ENCODE data around the gene LENEP.
A peak's percentile ranks its signal among the peaks of the same experiment; 100 is the strongest.

Gene LENEP

GRCh38 chr1:154988058-154988954 lies 5.1 kb upstream of the LENEP start:
- no peak for TF ChIP-seq EZH2phosphoT487 (IDR thresholded peaks at IDR 0.05; ENCODE audit: low read length)
- TF ChIP-seq EZH2 (optimal IDR thresholded peaks at IDR 0.05; ENCODE audit: low read depth, low read length), result no peak
- peak; percentile 30 for TF ChIP-seq CTCF (IDR thresholded peaks at IDR 0.05; ENCODE audit: low read length)
- peak; percentile 15 for DNase-seq
- no peak overlapping the region for H3K4me3 ChIP-seq (ENCODE audit: low read length)
- peaks cover 69% of the 10 kb centered on the region for H3K79me2 ChIP-seq (ENCODE audit: low read length)
- no peak overlapping the region for H3K9ac ChIP-seq (ENCODE audit: low read length)
- no peaks in the 10 kb centered on the region for H3K9me2 ChIP-seq (replicated peaks; ENCODE audit: insufficient read depth, low read length)
- no peak overlapping the region for H2AFZ ChIP-seq (ENCODE audit: low read length)
- H3K4me2 ChIP-seq (ENCODE audit: low read depth, low read length), result no peak overlapping the region
- H3F3A ChIP-seq (ENCODE audit: insufficient read depth, low read length), result peaks cover 24% of the 10 kb centered on the region
- H3K27ac ChIP-seq (ENCODE audit: low read length), result no peak overlapping the region
- H3K36me3 ChIP-seq (replicated peaks; ENCODE audit: insufficient read depth, low read length), result peaks cover 16% of the 10 kb centered on the region
- H3K27me3 ChIP-seq (replicated peaks; ENCODE audit: insufficient read depth, low read length), result no peaks in the 10 kb centered on the region
- H3K4me1 ChIP-seq (ENCODE audit: low read length), result no peaks in the 10 kb centered on the region
- H3K9me3 ChIP-seq (replicated peaks; ENCODE audit: insufficient read depth, low read length), result no peaks in the 10 kb centered on the region
- no peaks in the 10 kb centered on the region for H4K20me1 ChIP-seq (ENCODE audit: insufficient read depth, low read length)

- Histone ChIP-seq H3K9ac (ENCODE audit: low read length) (no peak overlapping the region), H3K9me2 (replicated peaks; ENCODE audit: insufficient read depth, low read length) (no peaks in the 10 kb centered on the region), H3K36me3 (replicated peaks; ENCODE audit: insufficient read depth, low read length) (peaks cover 16% of the 10 kb centered on the region), H3K4me2 (ENCODE audit: low read depth, low read length) (no peak overlapping the region), H4K20me1 (ENCODE audit: insufficient read depth, low read length) (no peaks in the 10 kb centered on the region), H3K27ac (ENCODE audit: low read length) (no peak overlapping the region), H3F3A (ENCODE audit: insufficient read depth, low read length) (peaks cover 25% of the 10 kb centered on the region), H3K79me2 (ENCODE audit: low read length) (peaks cover 59% of the 10 kb centered on the region), H3K9me3 (replicated peaks; ENCODE audit: insufficient read depth, low read length) (no peaks in the 10 kb centered on the region), H2AFZ (ENCODE audit: low read length) (no peak overlapping the region), H3K4me1 (ENCODE audit: low read length) (peaks cover 4% of the 10 kb centered on the region; the same call in 1 of the 2 replicates), H3K4me3 (ENCODE audit: low read length) (no peak overlapping the region), H3K27me3 (replicated peaks; ENCODE audit: insufficient read depth, low read length) (no peaks in the 10 kb centered on the region)
- TF ChIP-seq EZH2 (optimal IDR thresholded peaks at IDR 0.05; ENCODE audit: low read depth, low read length), result no peak
- no peak for TF ChIP-seq CTCF (IDR thresholded peaks at IDR 0.05; ENCODE audit: low read length)
- TF ChIP-seq EZH2phosphoT487 (IDR thresholded peaks at IDR 0.05; ENCODE audit: low read length), result no peak
- DNase-seq, result no peak
These were observed 4.1 kb upstream of the LENEP start for GRCh38 chr1:154989195-154989860.

- peaks cover 22% of the 10 kb centered on the region; the same call in 1 of the 2 replicates for H3F3A ChIP-seq (ENCODE audit: insufficient read depth, low read length)
These were observed 3.1 kb upstream of the LENEP start for GRCh38 chr1:154990276-154990675.

More at GRCh38 chr1:154990276-154990675, 3.1 kb upstream of the LENEP start:
- H3K36me3 ChIP-seq (replicated peaks; ENCODE audit: insufficient read depth, low read length), result peaks cover 16% of the 10 kb centered on the region
- H4K20me1 ChIP-seq (ENCODE audit: insufficient read depth, low read length), result no peaks in the 10 kb centered on the region
- no peak overlapping the region for H3K4me3 ChIP-seq (ENCODE audit: low read length)
- TF ChIP-seq EZH2 (optimal IDR thresholded peaks at IDR 0.05; ENCODE audit: low read depth, low read length) (no peak), CTCF (IDR thresholded peaks at IDR 0.05; ENCODE audit: low read length) (no peak), EZH2phosphoT487 (IDR thresholded peaks at IDR 0.05; ENCODE audit: low read length) (no peak)
- H3K27ac ChIP-seq (ENCODE audit: low read length), result no peak overlapping the region
- H3K4me2 ChIP-seq (ENCODE audit: low read depth, low read length), result no peak overlapping the region
- H3K9me3 ChIP-seq (replicated peaks; ENCODE audit: insufficient read depth, low read length), result no peaks in the 10 kb centered on the region
- no peaks in the 10 kb centered on the region for H3K27me3 ChIP-seq (replicated peaks; ENCODE audit: insufficient read depth, low read length)
- peaks cover 50% of the 10 kb centered on the region for H3K79me2 ChIP-seq (ENCODE audit: low read length)
- H3K9ac ChIP-seq (ENCODE audit: low read length), result no peak overlapping the region
- no peak overlapping the region for H2AFZ ChIP-seq (ENCODE audit: low read length)
- DNase-seq, result no peak
- peaks cover 9% of the 10 kb centered on the region; the same call in 1 of the 2 replicates for H3K4me1 ChIP-seq (ENCODE audit: low read length)
- H3K9me2 ChIP-seq (replicated peaks; ENCODE audit: insufficient read depth, low read length), result no peaks in the 10 kb centered on the region
